GM21576 (cell line): Measurements from ENCODE around the gene IL17RC.

Source experiments
- ATAC-seq: cut with Tn5 transposase; IDR thresholded peaks from one replicate; pipeline ENCODE4 v1.9.1; 2021; ENCODE audit warnings: mild to moderate bottlenecking, moderate library complexity; ENCODE audit not compliant: unreplicated experiment

Gene IL17RC

DNA sequence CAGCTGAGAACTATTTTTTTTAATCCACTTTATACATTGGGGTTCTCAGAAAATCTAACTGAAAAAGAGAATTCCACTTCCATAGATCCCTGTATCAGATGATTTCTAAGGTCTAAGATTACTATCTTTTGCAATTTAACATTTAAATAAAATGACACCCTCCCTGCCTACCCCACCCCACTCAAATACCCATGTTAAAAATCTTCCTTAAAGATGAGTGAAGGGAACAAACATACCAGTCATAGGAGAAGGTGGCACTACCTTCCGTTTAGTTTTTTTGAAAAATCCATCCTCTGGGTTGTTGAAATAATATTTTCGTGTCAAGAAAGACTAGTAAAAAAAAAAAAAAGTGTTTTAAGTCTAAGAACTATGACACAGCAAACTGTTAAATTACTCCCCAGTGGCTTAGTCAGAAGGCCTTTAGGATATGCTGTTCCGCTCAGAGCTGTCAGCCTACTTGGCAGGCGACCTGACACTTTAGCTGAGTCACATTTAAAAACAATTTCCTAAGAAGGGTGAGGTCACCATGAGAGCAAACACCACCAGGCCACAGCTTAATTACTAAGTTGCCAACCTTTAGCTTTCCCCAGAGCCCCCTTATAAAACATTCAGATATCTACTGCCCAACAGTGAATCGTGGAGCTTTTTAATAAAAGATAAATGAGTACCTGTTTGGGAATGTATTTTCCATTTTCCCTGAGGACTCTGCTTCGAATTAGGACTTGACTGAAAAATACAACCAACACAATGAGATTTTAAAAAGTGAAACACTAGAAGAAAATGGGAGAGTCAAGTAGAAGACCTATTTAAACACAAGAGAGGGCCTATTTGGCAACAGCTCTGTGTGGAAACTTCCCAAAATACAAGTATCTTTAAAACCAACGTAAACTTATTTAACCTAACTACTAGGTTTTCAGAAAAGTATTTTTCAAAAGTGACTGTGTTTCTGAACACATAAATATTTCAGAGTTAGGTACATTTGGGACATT is 60.1 kb downstream of the IL17RC start:
- no peak for ATAC-seq

DNA sequence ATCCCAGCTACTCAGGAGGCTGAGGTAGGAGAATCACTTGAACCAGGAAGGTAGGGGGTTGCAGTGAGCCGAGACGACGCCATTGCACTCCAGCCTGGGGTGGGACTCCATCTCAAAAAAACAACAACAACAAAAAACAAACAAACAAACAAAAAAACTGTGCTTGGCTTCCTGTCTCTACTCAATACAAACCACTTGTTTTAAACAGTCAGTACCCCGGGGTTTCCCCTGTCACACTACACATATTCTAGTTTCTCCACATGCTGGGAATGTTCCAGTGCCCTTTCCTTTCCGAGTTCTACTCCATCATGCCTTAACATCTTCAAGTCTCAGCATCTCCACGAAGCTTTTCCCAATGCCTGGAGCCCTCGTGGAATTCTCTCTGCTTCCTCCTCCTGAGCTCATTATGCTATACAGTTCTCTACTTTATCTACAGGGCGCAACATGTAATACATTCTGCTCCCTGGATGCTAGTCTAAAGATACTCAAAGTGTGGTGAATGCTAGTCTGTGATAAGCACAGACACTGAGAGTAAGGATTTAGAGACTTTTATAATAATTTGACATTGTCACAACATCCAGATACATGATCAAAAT is 61.9 kb downstream of the IL17RC start:
- ATAC-seq, result no peak

DNA sequence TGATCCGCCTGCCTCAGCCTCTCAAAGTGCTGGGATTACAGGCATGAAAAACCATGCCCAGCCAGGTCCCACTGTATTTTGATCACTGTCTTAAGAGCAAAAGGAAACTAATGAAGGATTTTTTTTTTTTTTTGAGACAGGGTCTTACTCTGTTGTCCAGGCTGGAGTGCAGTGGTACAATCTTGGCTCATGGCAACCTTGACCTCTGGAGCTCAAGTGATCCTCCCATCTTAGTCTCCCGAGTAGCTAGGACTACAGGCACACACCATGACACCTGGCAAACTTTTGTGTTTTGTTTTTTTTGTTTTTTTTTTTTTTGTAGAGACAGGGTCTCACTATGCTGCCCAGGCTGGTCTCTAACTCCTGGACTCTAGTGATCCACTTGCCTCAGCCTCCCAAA is 63.4 kb downstream of the IL17RC start:
- no peak for ATAC-seq
